ENCODE measurements around the gene KNDC1.

Gene KNDC1

DNA sequence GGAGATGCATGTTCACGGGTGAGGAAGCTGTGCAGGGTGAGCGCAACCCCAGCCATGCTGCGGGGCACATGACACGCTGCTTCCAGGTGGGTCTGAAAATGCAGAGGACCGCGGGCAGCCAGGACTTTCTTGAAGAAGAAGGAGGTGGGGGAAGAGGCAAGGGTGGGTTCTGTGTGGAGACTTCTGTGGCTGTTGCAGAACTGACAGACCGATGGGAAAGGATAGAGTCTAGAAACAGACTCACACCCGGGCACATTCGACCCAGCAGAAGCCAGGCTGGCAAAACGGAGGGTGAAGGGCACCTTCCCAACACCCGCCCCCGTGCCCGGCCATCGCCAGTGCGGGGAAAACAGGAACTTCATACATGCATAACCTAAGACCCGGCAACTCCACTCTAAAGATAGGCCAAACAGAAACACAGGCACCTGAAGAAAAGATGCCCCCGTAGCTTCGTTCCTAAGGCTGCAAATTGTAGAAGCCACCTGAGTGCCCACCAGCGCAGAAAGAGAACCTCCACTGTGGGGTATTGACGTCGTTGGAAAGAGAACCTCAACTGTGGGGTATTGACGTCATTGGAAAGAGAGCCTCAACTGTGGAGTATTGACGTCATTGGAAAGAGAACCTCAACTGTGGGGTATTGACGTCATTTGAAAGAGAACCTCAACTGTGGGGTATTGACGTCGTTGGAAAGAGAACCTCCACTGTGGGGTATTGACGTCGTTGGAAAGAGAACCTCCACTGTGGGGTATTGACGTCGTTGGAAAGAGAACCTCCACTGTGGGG, 4.8 kb upstream of the KNDC1 start:
- no peak overlapping the region for H3K4me3 ChIP-seq (ENCODE audit: low read depth, low read length)
- TF ChIP-seq, protein P1, sequence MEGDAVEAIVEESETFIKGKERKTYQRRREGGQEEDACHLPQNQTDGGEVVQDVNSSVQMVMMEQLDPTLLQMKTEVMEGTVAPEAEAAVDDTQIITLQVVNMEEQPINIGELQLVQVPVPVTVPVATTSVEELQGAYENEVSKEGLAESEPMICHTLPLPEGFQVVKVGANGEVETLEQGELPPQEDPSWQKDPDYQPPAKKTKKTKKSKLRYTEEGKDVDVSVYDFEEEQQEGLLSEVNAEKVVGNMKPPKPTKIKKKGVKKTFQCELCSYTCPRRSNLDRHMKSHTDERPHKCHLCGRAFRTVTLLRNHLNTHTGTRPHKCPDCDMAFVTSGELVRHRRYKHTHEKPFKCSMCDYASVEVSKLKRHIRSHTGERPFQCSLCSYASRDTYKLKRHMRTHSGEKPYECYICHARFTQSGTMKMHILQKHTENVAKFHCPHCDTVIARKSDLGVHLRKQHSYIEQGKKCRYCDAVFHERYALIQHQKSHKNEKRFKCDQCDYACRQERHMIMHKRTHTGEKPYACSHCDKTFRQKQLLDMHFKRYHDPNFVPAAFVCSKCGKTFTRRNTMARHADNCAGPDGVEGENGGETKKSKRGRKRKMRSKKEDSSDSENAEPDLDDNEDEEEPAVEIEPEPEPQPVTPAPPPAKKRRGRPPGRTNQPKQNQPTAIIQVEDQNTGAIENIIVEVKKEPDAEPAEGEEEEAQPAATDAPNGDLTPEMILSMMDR (IDR thresholded peaks at IDR 0.05; ENCODE audit: low read depth, low read length, missing control alignments) = no peak
- DNase-seq (ENCODE audit: low read depth) = no peak

DNA sequence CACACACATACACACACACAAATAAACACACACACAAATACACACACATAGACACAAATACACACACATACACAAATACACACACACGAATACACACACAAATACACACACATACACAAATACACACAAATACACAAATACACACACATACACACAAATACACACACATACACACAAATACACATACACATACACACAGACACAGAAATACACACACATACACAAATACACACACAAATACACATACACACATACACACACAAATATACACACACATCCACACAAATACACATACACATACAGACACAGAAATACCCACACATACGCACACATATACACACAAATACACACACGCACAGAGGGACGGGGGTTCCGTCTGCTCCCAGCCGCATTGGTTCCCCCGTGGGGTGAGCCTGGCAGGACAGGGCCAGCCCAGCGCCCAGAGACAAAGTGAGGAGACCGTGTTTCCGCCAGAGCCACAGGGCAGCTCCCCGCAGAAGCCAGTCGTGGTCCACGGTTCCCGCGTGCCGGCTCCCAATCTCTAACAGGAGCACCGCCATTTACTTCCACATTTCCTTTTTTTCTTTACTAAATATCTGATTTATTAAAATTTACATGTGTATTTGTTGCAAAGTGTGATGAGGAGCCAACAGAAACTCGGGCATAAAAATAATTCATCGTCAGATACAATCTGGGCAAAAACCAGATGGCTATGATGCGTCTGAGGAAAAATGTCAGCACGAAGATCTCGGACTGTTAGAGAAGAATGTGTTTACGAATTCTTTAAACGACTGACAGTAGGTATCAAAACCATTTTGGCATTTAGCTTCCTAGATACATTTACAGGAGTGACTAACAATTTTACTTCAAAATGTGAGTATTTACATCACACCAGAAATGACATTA, 3.1 kb upstream of the KNDC1 start:
- TF ChIP-seq, protein P1 (IDR thresholded peaks at IDR 0.05; ENCODE audit: low read depth, low read length, missing control alignments) = no peak
- H3K4me3 ChIP-seq (ENCODE audit: low read depth, low read length) = no peak overlapping the region
- no peak for DNase-seq (ENCODE audit: low read depth)

DNA sequence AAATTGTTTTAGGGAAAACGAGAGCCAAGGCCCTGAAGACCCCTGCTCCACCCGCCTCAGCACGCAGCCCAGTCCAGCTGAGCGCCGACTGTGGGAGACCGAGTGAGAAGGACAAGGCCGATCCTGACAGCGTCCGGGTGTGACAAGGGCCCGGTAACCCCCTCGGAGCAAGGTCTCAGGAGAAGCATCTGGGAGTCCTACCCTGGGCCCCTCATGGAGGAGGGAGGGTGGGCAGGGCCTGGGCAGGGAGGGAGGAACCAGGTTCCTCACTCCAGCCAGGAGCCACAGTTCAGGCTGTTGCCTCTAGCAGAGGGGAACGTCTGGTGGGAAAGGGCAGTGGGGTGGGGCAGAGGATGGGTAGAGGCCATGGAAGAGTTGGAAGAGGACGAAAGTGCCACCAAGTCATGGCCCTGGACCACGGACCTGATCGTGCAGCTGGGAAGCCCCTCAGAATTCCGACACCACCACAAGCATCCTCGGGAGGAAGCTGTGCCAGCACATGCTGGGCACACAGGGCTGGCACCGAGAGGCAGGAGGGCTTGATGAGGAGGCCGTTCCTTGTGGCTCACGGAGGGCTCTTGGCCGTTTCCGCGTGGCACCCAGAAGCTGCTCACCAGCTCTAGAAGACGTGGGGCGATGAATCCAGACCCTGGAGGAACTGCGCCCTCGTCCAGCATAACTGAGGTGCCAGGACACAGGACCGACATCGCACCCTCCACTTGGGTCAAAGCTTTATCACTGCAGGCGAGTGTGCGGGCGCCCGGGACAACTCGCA, 2.2 kb upstream of the KNDC1 start:
- H3K4me3 ChIP-seq (ENCODE audit: low read depth, low read length) = no peak overlapping the region
- TF ChIP-seq, protein P1 (IDR thresholded peaks at IDR 0.05; ENCODE audit: low read depth, low read length, missing control alignments) = no peak
- no peak for DNase-seq (ENCODE audit: low read depth)

DNA sequence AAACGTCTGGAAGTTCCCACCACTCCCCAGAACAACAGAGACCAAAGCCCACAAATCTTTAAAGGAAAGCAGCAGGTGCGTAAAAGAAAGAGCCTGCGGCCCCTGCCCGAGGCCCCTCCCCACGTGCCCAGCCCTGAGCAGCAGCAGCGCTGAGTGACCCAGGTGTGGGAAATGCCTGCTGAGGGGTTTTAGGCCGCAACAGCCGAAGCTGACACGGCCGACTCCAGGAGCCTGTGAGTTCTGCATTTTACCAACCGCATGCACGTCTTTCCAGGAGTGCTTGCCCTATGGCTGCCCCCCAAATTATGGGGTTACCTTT, 1.6 kb upstream of the KNDC1 start:
- no peak for DNase-seq (ENCODE audit: low read depth)
- TF ChIP-seq, protein P1 (IDR thresholded peaks at IDR 0.05; ENCODE audit: low read depth, low read length, missing control alignments) = no peak

DNA sequence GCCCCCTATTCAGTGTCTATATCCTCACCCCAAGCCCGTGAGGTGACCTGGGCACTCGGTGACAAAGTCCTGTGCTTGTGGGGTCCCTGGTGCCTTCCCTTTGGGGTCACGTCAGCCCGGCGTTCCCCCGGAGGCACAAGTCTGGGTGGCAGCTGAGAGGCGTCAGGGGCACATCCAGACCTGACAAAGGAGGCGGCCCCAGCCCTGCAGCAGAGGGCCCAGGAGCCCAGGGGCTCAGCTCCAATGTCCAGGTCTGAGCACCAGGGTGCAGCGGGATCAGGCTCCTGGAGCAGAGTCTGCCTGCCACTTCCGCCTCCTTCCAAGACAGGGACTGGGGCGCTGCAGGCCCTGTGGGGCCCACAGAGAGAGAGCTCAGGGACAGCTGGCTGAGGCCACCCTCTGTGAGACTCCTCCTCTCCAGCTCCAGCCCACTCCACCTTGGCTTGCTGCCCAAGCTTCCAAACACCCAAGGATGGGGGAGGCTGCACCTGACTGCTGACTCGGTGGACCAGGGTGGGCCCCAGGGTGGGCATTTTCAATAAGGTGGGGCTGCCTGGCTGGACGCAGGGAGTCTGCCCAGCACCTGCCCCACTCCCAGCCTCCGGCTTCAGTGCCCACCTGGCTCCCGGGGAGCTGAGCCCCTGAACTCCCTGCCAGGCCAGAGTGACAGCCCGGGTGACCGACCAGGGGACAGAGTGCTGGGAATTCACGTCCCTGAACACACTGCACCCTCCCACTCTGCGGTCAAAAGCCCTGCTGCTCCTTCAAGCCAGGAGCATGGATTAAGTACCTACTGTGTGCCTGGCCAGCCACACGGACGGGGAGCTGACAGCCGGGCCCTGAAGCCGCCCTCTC, 1.0 kb upstream of the KNDC1 start:
- no peak for DNase-seq (ENCODE audit: low read depth)
- TF ChIP-seq, protein P1 (IDR thresholded peaks at IDR 0.05; ENCODE audit: low read depth, low read length, missing control alignments) = no peak
- H3K4me3 ChIP-seq (ENCODE audit: low read depth, low read length) = no peak overlapping the region

More for the DNA sequence above, 1.6 kb upstream of the KNDC1 start:
- no peak overlapping the region for H3K4me3 ChIP-seq (ENCODE audit: low read depth, low read length)

DNA sequence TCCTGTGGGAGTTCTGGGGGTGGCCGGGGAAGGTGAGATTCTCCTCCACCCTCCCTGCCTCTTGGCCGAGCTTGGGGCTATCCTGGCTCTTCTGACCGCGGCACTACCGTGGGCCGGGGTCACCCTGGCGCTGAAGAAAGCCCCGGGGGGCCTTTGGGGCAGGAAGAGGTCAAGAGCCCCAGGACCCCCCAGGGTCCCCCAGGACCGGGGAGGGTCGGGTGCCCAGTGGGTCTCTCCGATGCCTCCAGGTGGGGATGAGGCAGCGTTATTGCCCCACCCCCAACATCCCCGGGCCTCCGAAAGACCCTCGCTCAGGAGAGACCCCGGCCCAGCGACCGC, 439 bp upstream of the KNDC1 start:
- TF ChIP-seq, protein P1 (IDR thresholded peaks at IDR 0.05; ENCODE audit: low read depth, low read length, missing control alignments) = no peak
- DNase-seq (ENCODE audit: low read depth) = no peak
- no peak overlapping the region for H3K4me3 ChIP-seq (ENCODE audit: low read depth, low read length)
